GM19099 (cell line): Measurements from ENCODE around the gene SPATA9.

ENCODE experiments used
- POLR2A ChIP-seq: IDR thresholded peaks from 3 replicates; pipeline ENCODE4 v1.6.1; 2011; ENCODE audit warnings: low read depth; ENCODE audit not compliant: insufficient read length; ENCODE audit errors: extremely low read depth

The SPATA9 gene

GRCh38 chr5:95704150-95704549 is 21.4 kb upstream of the SPATA9 start:
- TF ChIP-seq POLR2A, result no peak

- no peak for TF ChIP-seq POLR2A
Measured at GRCh38 chr5:95701074-95701473, 18.3 kb upstream of the SPATA9 start.

- TF ChIP-seq POLR2A, result no peak
Measured at GRCh38 chr5:95699337-95699736, 16.5 kb upstream of the SPATA9 start.

- no peak for TF ChIP-seq POLR2A
Measured at GRCh38 chr5:95697781-95698681, 15.2 kb upstream of the SPATA9 start.

- no peak for TF ChIP-seq POLR2A
Measured at GRCh38 chr5:95690333-95690732, 7.5 kb upstream of the SPATA9 start.

GRCh38 chr5:95689680-95690079 is 6.9 kb upstream of the SPATA9 start:
- TF ChIP-seq POLR2A, result no peak

- no peak for TF ChIP-seq POLR2A
Measured at GRCh38 chr5:95686651-95687050, 3.9 kb upstream of the SPATA9 start.

- no peak for TF ChIP-seq POLR2A
Measured at GRCh38 chr5:95684361-95684760, 1.6 kb upstream of the SPATA9 start.

- no peak for TF ChIP-seq POLR2A
Measured at GRCh38 chr5:95673081-95673480, 9.7 kb downstream of the SPATA9 start.

- TF ChIP-seq POLR2A, result no peak
Measured at GRCh38 chr5:95672641-95673040, 10.2 kb downstream of the SPATA9 start.

GRCh38 chr5:95671826-95672225 is 11.0 kb downstream of the SPATA9 start:
- TF ChIP-seq POLR2A, result no peak

- no peak for TF ChIP-seq POLR2A
Measured at GRCh38 chr5:95670568-95670967, 12.2 kb downstream of the SPATA9 start.

GRCh38 chr5:95669985-95670384 is 12.8 kb downstream of the SPATA9 start:
- no peak for TF ChIP-seq POLR2A

GRCh38 chr5:95669540-95669939 is 13.3 kb downstream of the SPATA9 start:
- TF ChIP-seq POLR2A, result no peak

GRCh38 chr5:95668728-95669127 is 14.1 kb downstream of the SPATA9 start:
- TF ChIP-seq POLR2A, result no peak

GRCh38 chr5:95668216-95668615 is 14.6 kb downstream of the SPATA9 start:
- TF ChIP-seq POLR2A, result no peak

- TF ChIP-seq POLR2A, result no peak
Measured at GRCh38 chr5:95667678-95668077, 15.1 kb downstream of the SPATA9 start.
